Esophagus muscularis mucosa (tissue), 4 donors: ENCODE data around the gene SIAE.

Experiments
- CTCF ChIP-seq, 3 experiments: fragments of 200-600 bp in 2 of 3; fragments of 450-650 bp in 1 of 3; sonication (generic) in 2 of 3; IDR thresholded peaks; one replicate each; pipeline ENCODE4 v1.5.1; 2017 to 2019; ENCODE audit warnings: antibody characterized with exemption in 3 of 3, mild to moderate bottlenecking in 2 of 3, moderate library complexity in 1 of 3
- EP300 ChIP-seq: sonication (generic); formaldehyde crosslinking; IDR thresholded peaks from one replicate; pipeline ENCODE4 v1.6.1; 2017; ENCODE audit warnings: antibody characterized with exemption
- POLR2A ChIP-seq: fragments of 450-650 bp; IDR thresholded peaks from one replicate; pipeline ENCODE4 v1.6.1; 2017; ENCODE audit warnings: antibody characterized with exemption, moderate library complexity, mild to moderate bottlenecking, low read depth

- TF ChIP-seq POLR2A, result no peak
- TF ChIP-seq CTCF (IDR thresholded peaks at IDR 0.05), result no peak
- TF ChIP-seq EP300, result no peak
Observed at GRCh38 chr11:124667601-124668000, 5.9 kb downstream of the SIAE start.
